ENCODE measurements around the gene PRG2.

DNA sequence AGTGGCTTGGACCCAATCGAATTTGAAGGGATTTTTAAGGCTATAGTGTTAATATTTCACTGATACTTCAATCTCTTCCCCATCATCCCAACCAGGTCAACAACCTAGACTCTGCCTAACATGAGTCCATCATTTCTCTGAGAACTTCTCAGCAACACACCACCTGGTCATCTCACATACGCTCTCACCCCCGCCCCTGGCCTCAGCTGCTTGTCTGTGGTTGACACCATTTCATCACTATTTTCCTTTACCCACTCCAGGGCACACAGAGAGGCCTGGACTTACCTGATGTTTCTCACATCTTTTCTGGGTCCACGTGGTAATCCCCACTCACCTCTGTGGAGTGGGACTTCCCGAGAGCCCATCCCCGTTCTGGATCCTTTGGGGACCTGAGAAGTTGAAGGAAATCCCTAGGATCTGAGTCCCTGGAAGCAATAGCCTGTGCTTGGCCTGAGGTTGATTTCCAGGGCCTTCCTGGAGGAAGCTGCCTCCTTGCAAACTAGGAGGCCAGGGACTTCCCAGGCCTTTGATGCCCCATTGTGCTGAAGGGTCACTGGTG is 49.1 kb downstream of the PRG2 start:
- TF ChIP-seq, protein P1, sequence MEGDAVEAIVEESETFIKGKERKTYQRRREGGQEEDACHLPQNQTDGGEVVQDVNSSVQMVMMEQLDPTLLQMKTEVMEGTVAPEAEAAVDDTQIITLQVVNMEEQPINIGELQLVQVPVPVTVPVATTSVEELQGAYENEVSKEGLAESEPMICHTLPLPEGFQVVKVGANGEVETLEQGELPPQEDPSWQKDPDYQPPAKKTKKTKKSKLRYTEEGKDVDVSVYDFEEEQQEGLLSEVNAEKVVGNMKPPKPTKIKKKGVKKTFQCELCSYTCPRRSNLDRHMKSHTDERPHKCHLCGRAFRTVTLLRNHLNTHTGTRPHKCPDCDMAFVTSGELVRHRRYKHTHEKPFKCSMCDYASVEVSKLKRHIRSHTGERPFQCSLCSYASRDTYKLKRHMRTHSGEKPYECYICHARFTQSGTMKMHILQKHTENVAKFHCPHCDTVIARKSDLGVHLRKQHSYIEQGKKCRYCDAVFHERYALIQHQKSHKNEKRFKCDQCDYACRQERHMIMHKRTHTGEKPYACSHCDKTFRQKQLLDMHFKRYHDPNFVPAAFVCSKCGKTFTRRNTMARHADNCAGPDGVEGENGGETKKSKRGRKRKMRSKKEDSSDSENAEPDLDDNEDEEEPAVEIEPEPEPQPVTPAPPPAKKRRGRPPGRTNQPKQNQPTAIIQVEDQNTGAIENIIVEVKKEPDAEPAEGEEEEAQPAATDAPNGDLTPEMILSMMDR (IDR thresholded peaks at IDR 0.05 in 2 of 3, conservative IDR thresholded peaks at IDR 0.05 in 1 of 3; ENCODE audit: insufficient read depth in 2 of 3, low read depth in 1 of 3, low read length in 3 of 3), result no peak
- TF ChIP-seq U2AF1 (optimal IDR thresholded peaks at IDR 0.05; ENCODE audit: low read depth, low read length) (no peak), PHF21A (IDR thresholded peaks at IDR 0.05; ENCODE audit: borderline replicate concordance, low read depth) (no peak), MYNN (IDR thresholded peaks at IDR 0.05) (no peak), MYNN (CRISPR knock-in tag; IDR thresholded peaks at IDR 0.05) (no peak), POLR2AphosphoS5 (IDR thresholded peaks at IDR 0.05; ENCODE audit: control insufficient read depth, insufficient read depth, low read depth, low read length) (no peak), ZNF3 (CRISPR knock-in tag; IDR thresholded peaks at IDR 0.05) (no peak), RCOR1 (IDR thresholded peaks at IDR 0.05; ENCODE audit: borderline replicate concordance in 1 of 2, low read depth in 2 of 2, low read length in 2 of 2) (no peak), U2AF2 (optimal IDR thresholded peaks at IDR 0.05; ENCODE audit: low read depth, low read length) (no peak), JUND (IDR thresholded peaks at IDR 0.05; ENCODE audit: borderline replicate concordance, low read depth, low read length) (no peak), JUND (tag; IDR thresholded peaks at IDR 0.05; ENCODE audit: borderline replicate concordance, low read depth, low read length) (no peak)
- TF ChIP-seq, protein P2, sequence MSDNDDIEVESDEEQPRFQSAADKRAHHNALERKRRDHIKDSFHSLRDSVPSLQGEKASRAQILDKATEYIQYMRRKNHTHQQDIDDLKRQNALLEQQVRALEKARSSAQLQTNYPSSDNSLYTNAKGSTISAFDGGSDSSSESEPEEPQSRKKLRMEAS (CRISPR knock-in tag; IDR thresholded peaks at IDR 0.05), result no peak

All from K562 (cell line).